Esophagus muscularis mucosa (tissue), 4 donors: Measurements from ENCODE around the gene POU2F1. TPM values are rescaled to one million over a fixed set of nuclear protein-coding genes. Genes with fewer than 3 reads are reported as not detected.

Experiments
- DNase-seq: peaks from one replicate; pipeline ENCODE4 v3.0.0-alpha.2; 2017; ENCODE audit errors: extremely low spot score
- H3K27ac ChIP-seq, 4 donors: fragments of 200-600 bp; sonication (generic); replicated peaks in 1 of 4; 1 replicate in 3 of 4; 2 replicates in 1 of 4; pipeline ENCODE4 v1.5.1; 2016 to 2019; ENCODE audit warnings: mild to moderate bottlenecking in 1 of 4
- H3K27me3 ChIP-seq, 4 donors: fragments of 200-600 bp; sonication (generic); one replicate each; pipeline versions ENCODE4 v1.5.1 to v1.6.0; 2016 to 2019
- H3K36me3 ChIP-seq, 4 donors: fragments of 200-600 bp; sonication (generic); one replicate each; pipeline ENCODE4 v1.5.1; 2016 to 2019
- H3K4me1 ChIP-seq, 4 donors: fragments of 200-600 bp; sonication (generic); one replicate each; pipeline ENCODE4 v1.5.1; 2016 to 2019
- H3K4me3 ChIP-seq, 4 donors: fragments of 200-600 bp; sonication (generic); 1 replicate in 2 of 4; 2 replicates in 2 of 4; pipeline ENCODE4 v1.5.1; 2016 to 2019; ENCODE audit warnings: mild to moderate bottlenecking in 4 of 4, moderate library complexity in 1 of 4
- H3K9me3 ChIP-seq, 4 donors: fragments of 200-600 bp; sonication (generic); 1 replicate in 3 of 4; 2 replicates in 1 of 4; pipeline ENCODE4 v1.5.1; 2016 to 2019
- CTCF ChIP-seq, 3 experiments: fragments of 200-600 bp in 2 of 3; fragments of 450-650 bp in 1 of 3; sonication (generic) in 2 of 3; IDR thresholded peaks; one replicate each; pipeline ENCODE4 v1.5.1; 2017 to 2019; ENCODE audit warnings: antibody characterized with exemption in 3 of 3, mild to moderate bottlenecking in 2 of 3, moderate library complexity in 1 of 3
- EP300 ChIP-seq: sonication (generic); formaldehyde crosslinking; IDR thresholded peaks from one replicate; pipeline ENCODE4 v1.6.1; 2017; ENCODE audit warnings: antibody characterized with exemption
- POLR2A ChIP-seq: fragments of 450-650 bp; IDR thresholded peaks from one replicate; pipeline ENCODE4 v1.6.1; 2017; ENCODE audit warnings: antibody characterized with exemption, moderate library complexity, mild to moderate bottlenecking, low read depth
- POLR2AphosphoS5 ChIP-seq, 2 donors: sonication (generic); formaldehyde crosslinking; IDR thresholded peaks; one replicate each; pipeline ENCODE4 v1.6.1; 2017; ENCODE audit warnings: antibody characterized with exemption in 2 of 2
- WGBS: methylation state at CpG from one replicate; pipeline ENCODE4 v1.1.5; 2018; 5-methylcytosine and 5-hydroxymethylcytosine counted together
- intact Hi-C: fragments of 100-400 bp; cut with DNase I; formaldehyde crosslinking; loops from one replicate; pipeline ENCODE4 v1.15.1; 2023
- total RNA-seq, 4 donors: library from RNA; depleted of rRNA; stranded (reverse); fragments of >200 nt; gene quantifications; one replicate each; pipeline versions ENCODE4 v1.1.0 to v1.2.1, GENCODE V29; 2016

POU2F1 gene
- total RNA-seq, 4 donors from 2014 or later: 7.3 to 13.4 (median 10.4) TPM

- Histone ChIP-seq H3K9me3 (no peaks in the 10 kb centered on the region), H3K27me3 (no peaks in the 10 kb centered on the region), H3K27ac (no peak overlapping the region), H3K36me3 (no peaks in the 10 kb centered on the region), H3K4me1 (peaks cover 10 to 17% (median 14%) of the 10 kb centered on the region in 4 donors), H3K4me3 (no peak overlapping the region)
- no peak for DNase-seq
- 94% methylated on average over 8 of the region's 8 CpGs for WGBS
- intact Hi-C loops: no loop called here
- TF ChIP-seq EP300: no peak
- no peak for TF ChIP-seq CTCF (IDR thresholded peaks at IDR 0.05)
- no peak for TF ChIP-seq POLR2AphosphoS5 (IDR thresholded peaks at IDR 0.05)
- TF ChIP-seq POLR2A: no peak
Observed at GRCh38 chr1:167456926-167457325, 236.2 kb downstream of the POU2F1 start.

- intact Hi-C loops: no loop called here
- DNase-seq: no peak
- TF ChIP-seq EP300: no peak
- TF ChIP-seq CTCF (IDR thresholded peaks at IDR 0.05): no peak
- no peak for TF ChIP-seq POLR2AphosphoS5 (IDR thresholded peaks at IDR 0.05)
- no peak for TF ChIP-seq POLR2A
- Histone ChIP-seq H3K27ac (no peak overlapping the region), H3K4me1 (peaks cover 10 to 17% (median 14%) of the 10 kb centered on the region in 4 donors), H3K9me3 (no peaks in the 10 kb centered on the region), H3K4me3 (no peak overlapping the region), H3K36me3 (no peaks in the 10 kb centered on the region), H3K27me3 (no peaks in the 10 kb centered on the region)
- 82% methylated on average over 11 of the region's 11 CpGs for WGBS
Observed at GRCh38 chr1:167457936-167458584, 237.4 kb downstream of the POU2F1 start.

- intact Hi-C loops: no loop called here
Observed at GRCh38 chr1:167460836-167461235, 240.2 kb downstream of the POU2F1 start.

GRCh38 chr1:167462341-167462740 is 241.7 kb downstream of the POU2F1 start:
- TF ChIP-seq POLR2A (no peak), CTCF (IDR thresholded peaks at IDR 0.05) (no peak), EP300 (no peak), POLR2AphosphoS5 (IDR thresholded peaks at IDR 0.05) (no peak)
- Histone ChIP-seq H3K4me1 (no peaks in the 10 kb centered on the region), H3K9me3 (no peaks in the 10 kb centered on the region), H3K27me3 (no peaks in the 10 kb centered on the region), H3K27ac (no peak overlapping the region), H3K4me3 (no peak overlapping the region), H3K36me3 (no peaks in the 10 kb centered on the region)
- intact Hi-C loops: no loop called here
- DNase-seq: no peak
- 86% methylated on average over 7 of the region's 8 CpGs for whole genome bisulfite sequencing

More at GRCh38 chr1:167460836-167461235, 240.2 kb downstream of the POU2F1 start:
- Histone ChIP-seq H3K9me3 (no peaks in the 10 kb centered on the region), H3K36me3 (no peaks in the 10 kb centered on the region), H3K27ac (no peak overlapping the region), H3K4me3 (no peak overlapping the region), H3K27me3 (no peaks in the 10 kb centered on the region), H3K4me1 (peaks cover 5 to 9% (median 6%) of the 10 kb centered on the region in 4 donors)
- 83% methylated on average over 13 of the region's 14 CpGs for WGBS
- TF ChIP-seq CTCF (IDR thresholded peaks at IDR 0.05) (no peak), POLR2A (no peak), EP300 (no peak), POLR2AphosphoS5 (IDR thresholded peaks at IDR 0.05) (no peak)
- DNase-seq: no peak

- Histone ChIP-seq H3K4me1 (no peaks in the 10 kb centered on the region), H3K4me3 (no peak overlapping the region), H3K27me3 (no peaks in the 10 kb centered on the region), H3K36me3 (no peaks in the 10 kb centered on the region), H3K27ac (no peak overlapping the region), H3K9me3 (no peaks in the 10 kb centered on the region)
- WGBS: 77% methylated on average over 4 of the region's 4 CpGs
- intact Hi-C loops: no loop called here
- no peak for DNase-seq
- TF ChIP-seq EP300 (no peak), CTCF (IDR thresholded peaks at IDR 0.05) (no peak)
Observed at GRCh38 chr1:167463080-167463479, 242.4 kb downstream of the POU2F1 start.
